ENCODE measurements around the gene CEP135. TPM values are rescaled to one million over a fixed set of nuclear protein-coding genes. Genes with fewer than 3 reads are reported as not detected.

Gene CEP135
- total RNA-seq, 2 donors from 2014 or later: 5.3 to 12.2 TPM

DNA sequence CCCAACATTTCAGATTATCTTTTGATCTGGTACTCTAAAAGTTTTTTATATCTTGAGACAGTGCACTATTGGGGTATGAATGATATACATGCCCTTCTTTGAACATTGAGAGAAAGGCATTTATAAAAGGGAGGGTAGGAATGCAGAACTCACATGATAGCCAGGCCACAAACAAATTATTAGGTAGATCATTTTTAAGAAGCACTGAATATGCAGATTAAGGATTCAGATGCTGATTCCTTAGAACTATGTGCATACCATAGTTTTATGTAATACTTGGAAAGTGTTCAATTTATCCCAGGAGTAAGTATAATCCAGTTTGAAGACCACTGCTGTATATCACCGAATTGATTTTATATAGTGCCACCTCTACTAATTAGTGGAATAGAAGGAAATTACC is 18.6 kb downstream of the CEP135 start:
- TF ChIP-seq, protein P1, sequence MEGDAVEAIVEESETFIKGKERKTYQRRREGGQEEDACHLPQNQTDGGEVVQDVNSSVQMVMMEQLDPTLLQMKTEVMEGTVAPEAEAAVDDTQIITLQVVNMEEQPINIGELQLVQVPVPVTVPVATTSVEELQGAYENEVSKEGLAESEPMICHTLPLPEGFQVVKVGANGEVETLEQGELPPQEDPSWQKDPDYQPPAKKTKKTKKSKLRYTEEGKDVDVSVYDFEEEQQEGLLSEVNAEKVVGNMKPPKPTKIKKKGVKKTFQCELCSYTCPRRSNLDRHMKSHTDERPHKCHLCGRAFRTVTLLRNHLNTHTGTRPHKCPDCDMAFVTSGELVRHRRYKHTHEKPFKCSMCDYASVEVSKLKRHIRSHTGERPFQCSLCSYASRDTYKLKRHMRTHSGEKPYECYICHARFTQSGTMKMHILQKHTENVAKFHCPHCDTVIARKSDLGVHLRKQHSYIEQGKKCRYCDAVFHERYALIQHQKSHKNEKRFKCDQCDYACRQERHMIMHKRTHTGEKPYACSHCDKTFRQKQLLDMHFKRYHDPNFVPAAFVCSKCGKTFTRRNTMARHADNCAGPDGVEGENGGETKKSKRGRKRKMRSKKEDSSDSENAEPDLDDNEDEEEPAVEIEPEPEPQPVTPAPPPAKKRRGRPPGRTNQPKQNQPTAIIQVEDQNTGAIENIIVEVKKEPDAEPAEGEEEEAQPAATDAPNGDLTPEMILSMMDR (IDR thresholded peaks at IDR 0.05): no peak
- ATAC-seq (ENCODE audit: insufficient number of reproducible peaks, low FRiP score, low read depth): no peak
- Histone ChIP-seq H3K4me3 (no peak overlapping the region), H3K27ac (no peak overlapping the region), H3K4me1 (ENCODE audit: control insufficient read depth in 1 of 2, low read depth in 2 of 2) (no peaks in the 10 kb centered on the region), H3K9me3 (no peaks in the 10 kb centered on the region), H3K36me3 (peaks cover 3% of the 10 kb centered on the region), H3K27me3 (replicated peaks; ENCODE audit: insufficient read depth) (no peaks in the 10 kb centered on the region)
- DNase-seq (ENCODE audit: low spot score): no peak

DNA sequence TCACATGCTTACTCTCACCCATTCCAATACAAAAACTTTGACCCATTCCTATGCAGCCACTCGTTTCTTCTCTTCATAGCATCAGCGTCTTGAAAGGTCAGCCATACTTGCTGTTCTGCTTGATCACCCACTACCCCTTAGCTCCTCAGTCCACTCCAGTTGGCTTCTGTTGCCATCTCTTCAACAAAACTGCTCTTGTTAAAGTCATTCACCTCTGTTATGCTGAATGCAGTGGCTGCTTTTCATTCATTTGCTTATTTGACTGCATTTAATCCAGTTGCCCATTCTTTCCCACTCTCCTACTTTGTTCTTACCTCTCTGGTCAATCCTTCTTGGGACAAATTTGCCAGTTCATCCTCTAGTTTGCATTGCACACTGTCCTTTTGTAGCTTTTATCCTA is 24.9 kb downstream of the CEP135 start:
- H3K4me1 ChIP-seq (ENCODE audit: control insufficient read depth in 1 of 2, low read depth in 2 of 2): no peaks in the 10 kb centered on the region
- no peaks in the 10 kb centered on the region for H3K36me3 ChIP-seq
- no peak for ATAC-seq (ENCODE audit: insufficient number of reproducible peaks, low FRiP score, low read depth)
- H3K27ac ChIP-seq: no peak overlapping the region
- H3K27me3 ChIP-seq (replicated peaks; ENCODE audit: insufficient read depth): no peaks in the 10 kb centered on the region
- no peaks in the 10 kb centered on the region for H3K9me3 ChIP-seq
- no peak for DNase-seq (ENCODE audit: low spot score)
- TF ChIP-seq, protein P1 (IDR thresholded peaks at IDR 0.05): no peak
- no peak overlapping the region for H3K4me3 ChIP-seq

DNA sequence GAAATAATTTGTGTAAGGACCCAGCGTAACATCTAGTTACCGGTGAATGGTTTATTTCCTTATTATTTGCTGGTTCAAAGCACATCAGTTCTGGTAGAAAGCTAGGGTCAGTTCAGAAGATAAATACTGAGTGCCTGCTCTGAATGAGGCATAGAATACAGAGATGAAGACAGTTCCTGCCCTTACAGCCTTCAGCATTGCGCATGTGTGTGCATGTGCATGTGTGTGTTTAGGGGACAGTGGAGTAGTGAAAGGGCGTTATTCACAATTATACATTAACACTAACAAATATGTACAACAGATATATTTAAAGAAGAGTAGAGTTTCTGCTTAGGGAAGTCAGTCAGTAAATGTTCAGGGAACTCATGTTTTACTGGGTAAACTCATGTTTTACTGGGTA is 29.1 kb downstream of the CEP135 start:
- no peak for DNase-seq (ENCODE audit: low spot score)
- Histone ChIP-seq H3K27ac (no peak overlapping the region), H3K27me3 (replicated peaks; ENCODE audit: insufficient read depth) (no peaks in the 10 kb centered on the region), H3K4me3 (no peak overlapping the region), H3K36me3 (peaks cover 2% of the 10 kb centered on the region), H3K9me3 (no peaks in the 10 kb centered on the region), H3K4me1 (ENCODE audit: control insufficient read depth in 1 of 2, low read depth in 2 of 2) (no peaks in the 10 kb centered on the region)
- TF ChIP-seq, protein P1 (IDR thresholded peaks at IDR 0.05): no peak
- ATAC-seq (ENCODE audit: insufficient number of reproducible peaks, low FRiP score, low read depth): no peak

DNA sequence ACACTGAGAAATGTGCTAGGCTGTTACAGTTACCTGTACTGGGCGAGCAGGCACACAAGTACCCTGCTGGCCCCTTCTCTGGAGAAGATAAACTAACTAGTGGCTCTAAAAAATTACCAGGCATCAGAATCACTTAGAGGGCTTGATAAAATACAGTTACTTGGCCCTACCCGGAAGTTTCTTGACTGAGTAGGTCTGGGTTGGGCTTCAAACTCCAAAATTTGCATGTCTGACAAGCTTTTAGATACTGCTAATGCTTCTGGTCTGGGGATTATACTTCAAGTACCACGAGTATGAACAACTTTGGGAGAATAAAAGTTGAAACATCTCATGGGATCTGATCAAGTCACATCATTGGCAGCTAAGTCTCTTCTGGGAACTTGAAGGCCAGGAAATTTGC is 30.8 kb downstream of the CEP135 start:
- TF ChIP-seq, protein P1 (IDR thresholded peaks at IDR 0.05): no peak
- Histone ChIP-seq H3K4me1 (ENCODE audit: control insufficient read depth in 1 of 2, low read depth in 2 of 2) (no peaks in the 10 kb centered on the region), H3K36me3 (peaks cover 2% of the 10 kb centered on the region), H3K9me3 (no peaks in the 10 kb centered on the region), H3K27ac (no peak overlapping the region), H3K4me3 (no peak overlapping the region), H3K27me3 (replicated peaks; ENCODE audit: insufficient read depth) (no peaks in the 10 kb centered on the region)
- ATAC-seq (ENCODE audit: insufficient number of reproducible peaks, low FRiP score, low read depth) (no peak), DNase-seq (ENCODE audit: low spot score) (no peak)

DNA sequence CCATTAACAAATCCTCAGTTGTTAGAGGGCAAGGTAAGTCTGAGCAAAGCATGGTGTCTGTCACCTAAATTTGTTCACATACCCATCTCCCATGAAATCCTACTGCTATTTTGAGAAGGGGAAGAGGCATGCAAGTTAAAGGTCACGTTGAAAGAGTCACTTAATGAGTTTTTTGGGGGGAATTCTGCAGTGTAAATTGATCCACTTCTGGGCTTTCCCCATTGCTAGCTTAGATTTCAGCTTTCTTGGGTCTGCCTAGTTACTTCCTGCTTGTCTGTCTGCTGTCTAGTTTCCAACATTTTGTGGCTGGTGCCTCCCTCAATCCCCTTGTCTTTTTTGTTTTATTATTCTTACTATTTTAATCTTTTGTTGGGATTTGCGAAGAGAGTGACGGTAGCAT is 32.0 kb downstream of the CEP135 start:
- TF ChIP-seq, protein P1 (IDR thresholded peaks at IDR 0.05): no peak
- Histone ChIP-seq H3K4me1 (ENCODE audit: control insufficient read depth in 1 of 2, low read depth in 2 of 2) (no peaks in the 10 kb centered on the region), H3K36me3 (peaks cover 2% of the 10 kb centered on the region), H3K4me3 (no peak overlapping the region), H3K27ac (no peak overlapping the region), H3K27me3 (replicated peaks; ENCODE audit: insufficient read depth) (no peaks in the 10 kb centered on the region), H3K9me3 (no peaks in the 10 kb centered on the region)
- ATAC-seq (ENCODE audit: insufficient number of reproducible peaks, low FRiP score, low read depth) (no peak), DNase-seq (ENCODE audit: low spot score) (no peak)
